Heart right ventricle (tissue), 16 donors: ENCODE data around the gene MRPL3. TPM values are rescaled to one million over a fixed set of nuclear protein-coding genes. Genes with fewer than 3 reads are reported as not detected.

Source experiments
- ATAC-seq, 8 donors: fragments of 200-7000 bp; cut with Tn5 transposase; one replicate each; pipeline ENCODE4 v1.9.1; 2020; ENCODE audit warnings: mild to moderate bottlenecking in 8 of 8, moderate library complexity in 8 of 8, moderate number of reproducible peaks in 1 of 8
- DNase-seq, 2 donors: peaks; one replicate each; pipeline ENCODE4 v3.0.0-alpha.2; 2020
- H3K27ac ChIP-seq, 10 donors: fragments of 200-600 bp; sonication (generic) in 2 of 10; one replicate each; pipeline versions ENCODE4 v1.5.0 to v1.8.0; 2020 to 2022; ENCODE audit warnings: mild to moderate bottlenecking in 3 of 10
- H3K27me3 ChIP-seq, 7 donors: fragments of 200-600 bp; one replicate each; pipeline ENCODE4 v1.8.0; 2021 to 2022; ENCODE audit warnings: mild to moderate bottlenecking in 2 of 7
- H3K36me3 ChIP-seq, 9 donors: fragments of 200-600 bp; sonication (generic) in 1 of 9; one replicate each; pipeline versions ENCODE4 v1.5.0 to v1.8.0; 2020 to 2022; ENCODE audit warnings: mild to moderate bottlenecking in 2 of 9
- H3K4me1 ChIP-seq, 9 donors: fragments of 200-600 bp; sonication (generic) in 1 of 9; one replicate each; pipeline versions ENCODE4 v1.5.0 to v1.8.0; 2020 to 2022; ENCODE audit warnings: mild to moderate bottlenecking in 4 of 9
- H3K4me3 ChIP-seq, 10 donors: fragments of 200-600 bp; sonication (generic) in 2 of 10; one replicate each; pipeline versions ENCODE4 v1.5.0 to v1.8.0; 2020 to 2022; ENCODE audit warnings: mild to moderate bottlenecking in 7 of 10, moderate library complexity in 2 of 10
- H3K9me3 ChIP-seq, 11 donors: fragments of 200-600 bp in 10 of 11; sonication (generic) in 2 of 11; one replicate each; pipeline versions ENCODE4 v1.5.0 to v1.8.0; 2013 to 2022; ENCODE audit warnings: mild to moderate bottlenecking in 2 of 11, control low read depth in 1 of 11, moderate library complexity in 1 of 11
- whole genome bisulfite sequencing, 2 donors: extraction: QIAGEN DNeasy Blood & Tissue Kit; methylation state at CpG; one replicate each; pipeline ENCODE4 v1.1.7; 2013; ENCODE audit warnings: inconsistent platforms in 1 of 2; 5-methylcytosine and 5-hydroxymethylcytosine counted together
- intact Hi-C, 10 donors: fragments of 100-400 bp; cut with DNase I; formaldehyde crosslinking; loops; one replicate each; pipeline versions ENCODE4 v1.11.1 to v1.14.2; 2022
- polyA plus RNA-seq, 2 donors: library from polyadenylated mRNA; stranded (reverse); fragments of 200-250 nt; gene quantifications; one replicate each; pipeline ENCODE4 v1.2.3, GENCODE V29; 2013
- total RNA-seq, 10 donors: library from RNA; stranded (reverse); fragmentation: NEBNext Ultra II Directional in 3 of 10; extraction: Animal tissue kit (Norgen Biotek cat#: 25700) in 3 of 10; gene quantifications; one replicate each; pipeline versions ENCODE4 v1.2.1 to v1.2.4, GENCODE V29; 2021 to 2023
- TF ChIP-seq, protein P1 (sequence below), 9 donors: fragments of 200-600 bp; sonication (generic) in 2 of 9; IDR thresholded peaks; one replicate each; pipeline versions ENCODE4 v1.5.0 to v1.8.0; 2021 to 2022; ENCODE audit warnings: antibody characterized with exemption in 9 of 9, mild to moderate bottlenecking in 5 of 9, moderate library complexity in 1 of 9
- donor health status: Arrhythmogenic right ventricular cardiomyopathy.
- donor health status: ischemic (EF 13 %, LVEDD 7.1; RV severe dilation, severe dysfunction).
- donor health status: healthy with polysubstance abuse.
- donor health status: DM: no; HTN: yes; CAD: no.
- donor health status: DM: no; HTN: no; CAD: no.
- donor health status: ischemic (EF 25% LVEDD 6.9; RV normal size, moderate dysfunction).
- donor health status: ischemic (EF 25% LVEDD 5.7; RV mildly dilated, moderate dysfunction).
- donor health status: healthy.
- donor health status: DM: yes; HTN: yes; CAD: no.
- donor health status: Ischemic cardiomyopathy.
- donor health status: ischemic (EF 35%, LVEDD 5.7; RV mildly dilated, moderate dysfunction).
- donor health status: nonischemic (EF 11% LVEDD 7.7; RV severe dilation, severe dysfunction).
- donor health status: DM: yes; HTN: yes; CAD: no.
- donor health status: PGD.
- donor health status: ischemic (EF 29% LVEDD 5.4; RV normal size, mild dysfunction).
- donor health status: nonischemic (EF 23%, LVEDD 6.1; RV moderate dilation, normal function).

Gene MRPL3
- total and polyA plus RNA-seq, 12 donors = 46.5 to 102 (median 51.2) TPM

DNA sequence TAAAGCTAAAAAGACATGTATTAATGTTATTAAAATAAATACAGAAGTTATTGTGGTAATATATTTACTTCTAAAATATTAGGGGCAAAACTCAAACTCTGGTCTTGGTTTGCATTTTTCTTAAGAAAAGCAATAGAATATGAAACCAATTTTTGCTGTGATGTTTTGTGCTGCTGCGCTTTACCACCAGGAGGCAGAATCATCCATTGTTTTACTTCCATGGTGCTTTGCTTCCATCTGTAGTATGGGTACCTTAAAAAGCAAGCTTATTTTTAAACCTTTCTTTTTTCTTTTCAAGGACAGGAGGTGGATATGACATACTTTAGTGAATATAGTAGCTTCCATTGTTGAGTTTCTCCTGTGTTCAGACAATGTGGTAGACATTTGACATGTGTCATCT lies 46.6 kb upstream of the MRPL3 start:
- Histone ChIP-seq H3K9me3 (no peaks in the 10 kb centered on the region), H3K4me3 (no peak overlapping the region), H3K4me1 (peaks cover 0 to 2% (median 0%) of the 10 kb centered on the region in 9 donors), H3K27me3 (no peaks in the 10 kb centered on the region), H3K36me3 (no peaks in the 10 kb centered on the region), H3K27ac (no peak overlapping the region)
- ATAC-seq (no peak), DNase-seq (no peak)
- WGBS, 2 donors = 93% methylated on average over 1 of the region's 1 CpG
- TF ChIP-seq, protein P1, sequence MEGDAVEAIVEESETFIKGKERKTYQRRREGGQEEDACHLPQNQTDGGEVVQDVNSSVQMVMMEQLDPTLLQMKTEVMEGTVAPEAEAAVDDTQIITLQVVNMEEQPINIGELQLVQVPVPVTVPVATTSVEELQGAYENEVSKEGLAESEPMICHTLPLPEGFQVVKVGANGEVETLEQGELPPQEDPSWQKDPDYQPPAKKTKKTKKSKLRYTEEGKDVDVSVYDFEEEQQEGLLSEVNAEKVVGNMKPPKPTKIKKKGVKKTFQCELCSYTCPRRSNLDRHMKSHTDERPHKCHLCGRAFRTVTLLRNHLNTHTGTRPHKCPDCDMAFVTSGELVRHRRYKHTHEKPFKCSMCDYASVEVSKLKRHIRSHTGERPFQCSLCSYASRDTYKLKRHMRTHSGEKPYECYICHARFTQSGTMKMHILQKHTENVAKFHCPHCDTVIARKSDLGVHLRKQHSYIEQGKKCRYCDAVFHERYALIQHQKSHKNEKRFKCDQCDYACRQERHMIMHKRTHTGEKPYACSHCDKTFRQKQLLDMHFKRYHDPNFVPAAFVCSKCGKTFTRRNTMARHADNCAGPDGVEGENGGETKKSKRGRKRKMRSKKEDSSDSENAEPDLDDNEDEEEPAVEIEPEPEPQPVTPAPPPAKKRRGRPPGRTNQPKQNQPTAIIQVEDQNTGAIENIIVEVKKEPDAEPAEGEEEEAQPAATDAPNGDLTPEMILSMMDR (IDR thresholded peaks at IDR 0.05) = peak in 1 of 9 donors; percentile 36
- intact Hi-C loops = loop anchor here in 1 of 10 donors (10.0 kb wide), 1 partner anchor 475 kb away; no protein-coding TSS in a partner anchor

DNA sequence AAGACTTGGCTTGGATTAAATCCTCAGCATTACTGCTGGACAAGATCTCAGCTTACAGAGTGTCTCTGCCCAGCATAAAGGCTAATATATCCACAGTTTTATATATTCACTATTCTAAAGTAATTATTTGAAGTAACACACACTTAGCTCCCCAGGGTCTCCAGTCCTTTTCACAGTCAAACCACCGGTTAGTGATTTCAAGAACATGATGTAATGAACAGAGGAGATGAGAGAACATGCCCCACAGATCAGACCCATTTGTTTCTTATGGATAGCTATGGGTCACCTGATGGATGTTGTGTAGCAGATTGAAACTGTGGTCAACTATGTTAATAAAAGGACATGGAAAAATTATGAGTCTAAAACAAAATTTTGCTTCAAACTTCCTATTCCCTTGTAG lies 44.8 kb upstream of the MRPL3 start:
- Histone ChIP-seq H3K4me3 (no peak overlapping the region), H3K9me3 (no peaks in the 10 kb centered on the region), H3K27me3 (no peaks in the 10 kb centered on the region), H3K4me1 (peaks cover 0 to 14% (median 8%) of the 10 kb centered on the region in 9 donors), H3K27ac (no peak overlapping the region), H3K36me3 (no peaks in the 10 kb centered on the region)
- no peak for DNase-seq
- intact Hi-C loops = loop anchor here in 1 of 10 donors (10.0 kb wide), 1 partner anchor 477 kb away; no protein-coding TSS in a partner anchor
- no peak for ATAC-seq
- TF ChIP-seq, protein P1 (IDR thresholded peaks at IDR 0.05) = no peak
- 76 to 82% methylated on average over 1 of the region's 1 CpG for WGBS, 2 donors

DNA sequence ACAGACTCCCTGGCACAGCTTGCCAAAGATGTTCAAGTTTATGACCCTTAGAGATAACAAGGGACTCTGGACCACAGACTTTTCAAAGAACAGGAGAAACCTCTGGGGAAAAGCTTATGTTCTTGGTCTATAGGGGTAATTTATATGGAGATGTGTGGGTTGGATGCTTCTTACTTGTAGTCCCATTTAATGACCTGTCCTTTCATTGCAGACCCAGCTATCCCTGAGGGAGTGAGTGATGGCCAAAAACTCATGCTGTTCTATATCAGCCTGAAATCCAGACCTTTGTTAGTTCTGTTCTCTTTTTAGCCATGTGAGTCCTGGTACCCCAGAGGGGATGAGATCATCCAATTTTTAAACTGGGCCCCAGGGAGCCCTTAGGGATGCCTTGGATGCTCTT lies 43.7 kb upstream of the MRPL3 start:
- H3K27ac ChIP-seq = no peak overlapping the region
- intact Hi-C loops = loop anchor here in 1 of 10 donors (10.0 kb wide), 1 partner anchor 478 kb away; no protein-coding TSS in a partner anchor
- DNase-seq = no peak
- H3K9me3 ChIP-seq = no peaks in the 10 kb centered on the region
- H3K4me1 ChIP-seq = peaks cover 0 to 14% (median 8%) of the 10 kb centered on the region in 9 donors
- no peaks in the 10 kb centered on the region for H3K27me3 ChIP-seq
- TF ChIP-seq, protein P1 (IDR thresholded peaks at IDR 0.05) = no peak
- H3K4me3 ChIP-seq = no peak overlapping the region
- no peaks in the 10 kb centered on the region for H3K36me3 ChIP-seq
- no peak for ATAC-seq

DNA sequence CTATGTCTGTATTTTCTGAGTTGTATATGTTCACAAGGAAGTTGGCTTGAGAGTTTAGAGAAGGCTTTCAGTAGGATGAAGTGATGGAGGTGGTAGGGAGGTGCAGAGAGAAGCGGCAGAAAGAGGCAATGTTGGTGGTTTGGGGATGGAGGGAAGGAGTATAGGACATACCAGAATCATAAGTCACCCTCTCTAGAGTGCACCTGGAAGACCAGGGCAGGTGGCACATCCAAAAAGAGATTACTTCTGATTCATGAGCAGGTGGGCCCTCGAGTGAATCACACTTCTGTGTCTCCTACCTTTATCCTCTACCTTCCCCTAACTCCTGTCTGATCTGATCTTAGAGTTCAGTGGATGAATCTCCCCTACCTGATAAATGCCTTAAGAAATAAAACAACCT lies 41.8 kb upstream of the MRPL3 start:
- peak in 1 of 8 donors; percentile 7 for ATAC-seq
- H3K27ac ChIP-seq = peak overlapping the region in 6 of 10 donors; percentile 30 to 52 (median 44)
- H3K36me3 ChIP-seq = no peaks in the 10 kb centered on the region
- DNase-seq = no peak
- H3K9me3 ChIP-seq = no peaks in the 10 kb centered on the region
- intact Hi-C loops = loop anchor here in 1 of 10 donors (10.0 kb wide), 1 partner anchor 480 kb away; no protein-coding TSS in a partner anchor
- H3K27me3 ChIP-seq = no peaks in the 10 kb centered on the region
- H3K4me3 ChIP-seq = no peak overlapping the region
- peaks cover 0 to 14% (median 8%) of the 10 kb centered on the region in 9 donors for H3K4me1 ChIP-seq
- 87 to 89% methylated on average over 2 of the region's 2 CpGs for WGBS, 2 donors
- TF ChIP-seq, protein P1 (IDR thresholded peaks at IDR 0.05) = no peak
